OCI-M2 (cell line): ENCODE measurements around the gene MMS22L.
"Not testable (repeated sequence)": the region's sequence is repeated elsewhere in the genome, so short reads cannot be mapped to it uniquely, and the experiment has no call there.

Source experiments
- DNase-seq: peaks from one replicate; lab custom pipeline; 2025; ENCODE audit not compliant: unreplicated experiment; lab: John Stamatoyannopoulos, UW

Gene MMS22L

DNA sequence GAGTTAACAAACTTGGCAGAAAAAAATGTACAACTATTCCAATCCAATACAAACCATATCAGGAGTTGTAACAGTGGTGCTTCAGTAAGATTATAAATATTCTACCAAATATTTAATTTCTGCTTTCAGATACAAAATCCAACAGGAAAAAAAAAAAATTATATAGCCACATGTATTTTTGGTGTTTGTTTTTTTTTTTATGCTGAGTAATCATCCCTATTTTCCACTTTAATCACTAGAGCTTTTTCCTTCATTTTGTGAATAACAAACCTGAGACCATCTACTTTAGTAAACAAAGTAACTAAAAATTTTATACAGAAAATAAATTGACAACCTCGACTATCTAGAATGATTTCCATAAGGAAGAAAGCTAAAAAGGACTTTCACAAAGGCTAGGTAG lies 36.2 kb downstream of the MMS22L start:
- DNase-seq = no peak

DNA sequence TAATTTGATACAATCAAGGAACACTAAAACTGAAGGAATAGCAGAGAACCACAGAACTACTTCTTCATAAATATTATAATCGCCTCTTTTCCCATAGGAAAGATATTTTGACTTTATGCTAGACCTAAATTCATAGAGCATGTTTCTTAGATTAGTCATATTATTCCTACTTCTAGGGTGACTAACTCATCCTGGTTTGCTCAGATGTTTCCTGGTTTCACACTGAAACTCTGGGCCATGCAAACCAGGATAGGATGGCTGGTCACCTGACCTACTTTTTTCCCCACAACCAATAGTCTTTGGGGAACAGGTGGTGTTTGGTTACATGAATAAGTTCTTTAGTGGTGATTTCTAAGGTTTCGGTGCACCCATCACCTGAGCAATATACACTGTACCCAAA lies 42.8 kb downstream of the MMS22L start:
- DNase-seq = no peak

DNA sequence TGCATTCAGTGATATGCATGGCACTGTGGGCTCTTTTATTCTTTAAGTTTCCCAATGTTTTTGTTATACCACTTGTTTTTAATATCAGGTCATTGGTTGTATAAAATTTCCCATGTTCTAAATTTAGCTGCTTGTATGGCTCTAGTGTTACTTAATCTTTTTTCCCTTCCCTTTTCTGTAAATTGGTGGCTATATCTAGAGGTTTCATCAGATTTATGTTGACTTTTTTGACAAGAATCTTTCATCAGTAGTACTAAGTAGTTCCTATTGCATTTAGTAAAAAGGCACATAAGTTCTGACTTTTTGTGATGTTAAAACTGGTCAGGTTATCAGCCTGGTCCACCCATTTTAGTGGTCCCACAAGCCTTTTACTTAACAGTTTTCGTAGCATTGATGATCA lies 51.1 kb downstream of the MMS22L start:
- DNase-seq = no peak

DNA sequence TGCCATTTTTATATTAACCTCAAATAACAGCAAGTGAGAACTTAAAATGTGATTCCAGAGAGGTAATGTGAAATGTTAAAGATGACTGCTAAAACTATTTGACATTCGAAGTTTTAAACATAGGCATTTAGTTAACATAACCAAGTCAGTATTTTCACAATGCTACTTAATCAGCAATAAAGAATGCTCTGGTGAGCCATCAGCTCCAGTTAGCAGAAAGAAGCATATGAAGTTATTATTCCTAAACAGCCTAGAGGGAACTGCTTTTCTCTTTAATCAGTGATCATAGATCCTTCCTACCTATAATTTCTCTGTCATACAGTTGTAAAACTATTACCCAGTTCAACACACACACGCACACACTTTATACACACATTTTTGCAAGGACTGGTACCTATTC lies 60.1 kb downstream of the MMS22L start:
- DNase-seq = no peak

DNA sequence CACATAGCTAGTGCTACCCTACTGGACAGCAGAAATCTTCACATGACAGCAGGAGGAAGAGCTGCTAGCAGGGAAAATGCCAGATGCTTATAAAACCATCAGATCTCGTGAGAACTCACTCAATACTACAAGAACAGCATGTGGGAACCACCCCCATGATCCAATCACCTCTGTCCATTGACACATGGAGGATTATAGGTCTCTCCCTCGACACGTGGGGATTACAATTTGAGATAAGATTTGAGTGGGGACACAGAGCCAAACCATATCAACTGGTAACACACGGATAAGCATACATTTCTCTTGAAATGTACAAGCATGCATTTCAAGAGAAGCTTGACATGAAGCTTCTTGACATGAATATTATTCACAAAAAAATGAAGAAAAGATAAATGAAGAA lies 64.1 kb downstream of the MMS22L start:
- no peak for DNase-seq

DNA sequence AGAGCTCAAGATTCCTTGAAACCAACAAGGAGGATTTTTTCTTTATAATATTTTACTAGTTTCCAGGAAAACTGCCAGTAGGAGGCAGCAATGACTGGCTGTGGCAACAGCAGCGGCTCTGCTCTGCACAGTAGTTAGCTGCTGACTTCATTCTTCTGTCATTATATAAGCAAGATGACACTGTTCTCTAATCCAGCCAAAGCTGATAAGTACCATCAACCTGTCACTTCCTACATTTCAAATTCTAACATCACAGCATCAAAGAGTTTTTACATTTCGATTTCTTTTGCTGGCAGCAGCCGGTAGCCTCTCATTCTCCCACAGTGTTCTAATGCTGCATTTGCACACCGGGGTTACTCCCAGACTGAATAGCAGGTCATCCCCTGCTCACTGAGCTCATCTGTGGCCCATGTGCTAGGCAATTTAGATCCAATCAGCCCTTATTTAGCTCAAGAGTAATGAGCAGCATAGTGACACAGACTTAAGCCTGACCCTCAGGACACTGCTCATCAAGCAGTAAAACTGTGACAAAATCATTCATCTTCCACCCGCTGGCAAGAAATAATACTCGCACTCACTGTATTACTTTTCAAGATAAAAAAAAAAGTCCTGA lies 67.8 kb downstream of the MMS22L start:
- no peak for DNase-seq

DNA sequence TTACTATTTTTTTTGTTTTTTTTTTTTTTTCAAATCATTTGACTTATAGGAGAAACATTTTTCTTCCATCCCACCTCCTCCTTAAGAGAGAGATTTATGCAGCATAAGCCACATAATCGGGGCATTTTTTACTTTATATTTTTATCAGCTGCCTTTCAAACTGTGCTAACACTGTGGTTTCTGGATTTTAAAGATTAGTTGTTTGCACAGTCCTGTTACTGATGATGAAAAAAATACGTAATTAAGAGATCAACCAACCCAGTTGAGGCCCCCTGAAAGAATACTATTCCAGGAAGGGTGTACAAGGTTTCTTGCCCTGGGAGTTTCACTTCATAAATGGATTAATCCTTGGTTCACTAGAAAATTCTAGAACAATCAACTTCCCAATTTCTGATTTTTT lies 68.3 kb downstream of the MMS22L start:
- no peak for DNase-seq

DNA sequence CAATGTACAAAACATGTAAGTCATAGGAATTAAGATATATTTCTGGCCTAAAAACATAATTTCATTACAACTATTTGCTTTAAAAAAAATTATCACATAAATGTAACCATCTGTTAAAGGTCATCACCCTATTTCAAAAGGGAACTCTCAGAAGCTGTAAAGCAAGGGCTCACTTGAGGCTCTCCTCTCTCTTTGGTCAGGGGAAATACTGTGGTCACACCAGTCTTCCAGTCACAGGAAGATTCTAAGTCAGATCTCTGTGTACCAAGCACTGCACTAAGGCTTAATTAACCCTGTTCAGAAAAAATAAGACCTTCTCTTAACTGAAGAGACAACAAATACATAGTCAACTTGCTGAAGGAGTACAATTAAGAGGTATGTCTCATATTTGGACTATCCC lies 75.6 kb downstream of the MMS22L start:
- DNase-seq = no peak

DNA sequence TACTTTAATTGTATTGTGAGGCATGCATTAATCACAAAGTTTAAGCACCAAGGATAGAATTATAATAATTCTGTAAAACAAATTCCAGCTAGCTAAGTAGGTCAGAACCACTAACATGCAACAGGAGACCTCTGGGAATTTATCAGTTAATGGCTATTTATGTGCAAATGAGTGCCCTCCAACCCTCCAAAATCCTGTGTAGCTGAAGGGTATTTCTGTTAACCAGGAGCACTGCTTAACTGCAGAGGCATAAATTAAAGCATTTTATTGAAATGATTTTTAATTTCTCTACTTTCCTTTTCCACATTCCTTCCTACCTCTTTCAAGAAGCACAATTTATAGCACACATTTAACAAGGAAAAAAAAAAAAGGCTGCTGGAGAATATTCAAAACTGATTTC lies 77.0 kb downstream of the MMS22L start:
- no peak for DNase-seq

DNA sequence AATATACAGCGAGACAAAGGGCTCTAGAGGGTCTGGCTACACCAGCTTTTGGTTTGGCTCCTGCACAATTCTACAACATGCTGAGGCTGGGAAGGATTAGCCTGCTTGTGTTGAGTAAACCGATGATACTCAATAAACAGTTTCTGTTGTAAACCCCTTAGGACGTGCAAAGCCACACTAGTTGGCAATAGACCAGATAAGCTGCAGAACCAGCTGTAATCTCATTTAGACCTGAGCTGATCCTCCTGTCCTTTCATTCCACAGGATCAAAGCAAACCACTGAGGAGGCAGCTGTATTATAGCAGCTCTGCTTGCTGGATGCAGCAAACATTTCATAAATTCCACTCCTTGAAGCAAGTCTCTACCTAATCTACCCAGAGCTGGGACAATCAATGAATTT lies 79.7 kb downstream of the MMS22L start:
- no peak for DNase-seq

DNA sequence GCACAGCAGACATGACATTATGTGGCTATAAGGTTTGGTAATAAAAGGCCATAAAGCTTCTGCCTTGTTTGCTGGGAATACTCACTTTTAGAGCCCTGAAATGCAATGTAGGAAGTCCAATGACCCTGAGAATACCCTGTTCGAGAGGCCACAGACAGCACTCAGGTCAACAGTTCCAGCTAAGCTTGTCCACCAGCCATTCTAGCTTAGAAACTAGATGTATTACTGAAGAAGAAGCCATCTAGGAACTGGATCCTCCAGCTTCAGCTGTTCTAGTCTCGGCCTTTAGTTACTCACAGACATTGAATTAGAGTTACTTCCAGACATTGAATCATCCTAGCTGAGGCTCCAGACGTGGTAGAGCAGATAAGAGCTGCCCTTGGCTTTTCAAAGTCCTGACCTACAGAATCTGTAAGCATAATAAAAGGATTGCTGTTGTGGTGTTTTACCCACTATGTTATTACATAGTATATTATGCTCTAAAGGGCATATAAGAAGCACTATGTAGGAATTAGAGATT lies 84.9 kb downstream of the MMS22L start:
- no peak for DNase-seq

DNA sequence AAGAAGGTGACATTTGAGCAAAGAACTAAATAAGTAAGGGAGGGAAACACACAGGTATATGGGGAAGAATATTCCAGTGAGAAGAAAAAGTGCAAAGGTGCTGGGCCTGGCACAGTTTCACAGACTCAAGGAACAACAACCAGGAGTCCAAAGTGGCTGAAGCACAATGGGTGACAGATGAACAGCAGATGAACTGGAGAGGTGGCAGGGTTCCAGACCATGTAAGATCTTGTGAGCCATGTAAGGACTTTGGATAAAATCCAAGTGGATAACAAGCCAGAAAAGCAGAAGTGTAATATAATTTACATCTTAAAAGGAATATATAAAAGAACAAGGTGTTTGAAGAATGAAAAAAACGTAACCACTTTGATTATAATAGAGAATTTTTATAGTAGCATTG lies 87.9 kb downstream of the MMS22L start:
- DNase-seq = no peak

DNA sequence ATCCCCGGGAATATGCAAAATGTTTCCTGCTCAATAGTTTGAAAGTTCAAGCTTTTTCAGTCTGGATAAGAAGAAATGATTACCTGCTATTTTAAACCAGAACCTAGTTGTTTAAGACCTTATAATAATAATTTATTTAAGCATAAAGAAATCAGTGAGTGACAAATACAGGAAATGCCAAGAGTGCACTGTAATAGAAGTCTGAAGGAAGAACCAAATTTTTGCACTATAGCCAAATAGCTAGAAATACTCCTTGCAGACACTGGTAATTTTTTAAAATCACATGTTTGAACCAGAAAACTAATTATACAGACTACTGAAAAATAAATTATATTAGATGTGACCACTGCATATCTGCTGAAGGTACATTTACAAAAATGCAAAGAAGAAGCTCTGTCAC lies 93.2 kb downstream of the MMS22L start:
- no peak for DNase-seq

DNA sequence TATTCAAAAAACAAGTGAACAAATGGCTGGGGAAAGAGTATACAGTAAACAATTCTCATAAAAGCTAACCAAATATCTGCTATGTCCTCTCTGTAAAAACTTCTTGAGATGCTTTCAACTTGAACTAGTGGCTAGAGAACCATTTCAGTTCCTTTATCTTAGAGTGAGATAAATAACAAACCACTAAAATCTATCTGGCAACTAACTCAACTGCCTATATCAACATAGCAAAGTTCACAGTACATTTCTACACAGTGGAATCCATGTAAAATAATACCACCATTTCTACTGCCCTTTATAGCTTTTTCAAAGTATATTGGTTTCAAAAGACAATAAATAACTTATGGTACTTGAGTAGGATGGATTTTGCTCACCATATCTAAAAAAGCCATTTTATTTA lies 95.1 kb downstream of the MMS22L start:
- DNase-seq = no peak

DNA sequence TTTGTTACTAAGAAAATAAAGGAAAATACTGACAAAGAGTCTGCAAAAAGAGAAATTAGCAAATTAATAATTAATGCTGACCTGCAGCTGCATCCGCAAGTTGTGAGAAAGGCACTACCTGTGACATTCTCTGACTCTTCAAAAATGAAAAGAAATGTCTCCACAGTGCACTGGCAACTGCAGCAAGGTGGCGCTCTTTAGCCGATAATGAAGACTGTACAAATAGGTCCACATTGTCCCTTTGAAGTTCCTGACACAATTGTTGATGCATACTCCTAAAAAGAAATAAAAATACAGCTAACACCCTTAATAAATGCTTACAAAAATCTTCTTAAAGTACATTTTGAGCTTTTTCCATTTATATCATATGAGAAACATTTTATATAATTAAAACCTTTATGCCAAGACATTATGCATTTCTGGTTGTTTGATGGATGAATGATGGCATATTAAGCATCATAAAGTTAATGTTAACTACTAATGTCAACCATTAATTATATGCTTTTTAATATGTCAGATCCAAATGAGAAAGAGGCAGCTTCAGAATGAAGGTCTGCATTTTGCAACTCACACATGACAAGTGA lies 96.5 kb downstream of the MMS22L start:
- no peak for DNase-seq

DNA sequence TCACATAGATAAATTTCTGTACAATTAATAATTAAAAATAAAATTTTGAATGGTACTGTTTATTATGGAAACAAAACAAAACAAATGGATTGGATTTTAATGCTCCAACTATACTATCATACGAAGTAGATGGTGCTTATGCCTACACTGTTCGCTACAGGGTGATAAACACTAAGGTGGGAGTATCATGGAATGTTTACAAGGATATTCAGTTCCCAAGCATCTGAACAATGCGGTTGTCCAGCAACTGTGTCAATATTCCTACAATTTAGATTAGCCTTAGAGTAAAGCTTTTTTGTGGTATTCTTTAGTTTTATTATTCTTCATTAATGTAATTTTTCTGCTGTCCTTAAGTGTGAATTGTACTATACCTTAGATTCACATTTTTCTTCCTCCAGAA lies 105.1 kb downstream of the MMS22L start:
- no peak for DNase-seq

DNA sequence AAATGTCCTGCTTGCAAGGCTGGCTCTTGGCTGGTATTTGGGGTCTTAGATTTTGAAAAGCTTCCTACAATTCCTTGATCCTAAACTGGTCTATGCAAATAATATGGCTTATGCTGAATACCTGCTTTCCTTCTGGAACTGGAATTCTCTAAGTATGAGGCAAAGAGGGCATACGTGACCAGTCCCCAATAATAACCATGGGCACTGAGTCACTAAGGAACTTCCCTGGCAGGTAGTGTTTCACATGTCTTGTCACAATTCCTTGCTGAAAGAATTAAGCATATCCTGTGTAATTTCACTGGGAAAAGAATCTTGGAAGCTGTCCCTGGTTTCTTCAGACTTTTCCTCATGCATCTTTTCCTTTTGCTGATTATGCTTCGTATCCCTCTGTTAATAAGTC lies 106.5 kb downstream of the MMS22L start:
- no peak for DNase-seq

DNA sequence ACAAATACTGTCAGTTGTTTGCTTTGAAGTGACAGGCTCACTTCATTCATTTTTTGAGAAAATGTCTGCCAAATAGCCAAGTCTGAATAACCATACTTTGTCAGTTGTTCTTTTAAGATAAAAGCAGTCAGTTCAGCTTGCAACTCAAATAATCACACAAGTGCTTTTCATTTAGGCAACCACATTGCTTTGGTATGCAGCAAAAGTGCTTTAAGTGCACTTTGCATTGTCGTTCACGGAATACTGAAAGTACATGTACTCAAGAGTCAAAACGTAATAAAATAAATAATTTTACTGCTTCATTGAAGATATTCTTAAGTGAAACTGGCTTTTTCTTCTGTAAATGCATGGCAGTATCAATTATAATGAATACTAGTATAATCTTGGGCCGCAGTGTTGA lies 107.2 kb downstream of the MMS22L start:
- no peak for DNase-seq

DNA sequence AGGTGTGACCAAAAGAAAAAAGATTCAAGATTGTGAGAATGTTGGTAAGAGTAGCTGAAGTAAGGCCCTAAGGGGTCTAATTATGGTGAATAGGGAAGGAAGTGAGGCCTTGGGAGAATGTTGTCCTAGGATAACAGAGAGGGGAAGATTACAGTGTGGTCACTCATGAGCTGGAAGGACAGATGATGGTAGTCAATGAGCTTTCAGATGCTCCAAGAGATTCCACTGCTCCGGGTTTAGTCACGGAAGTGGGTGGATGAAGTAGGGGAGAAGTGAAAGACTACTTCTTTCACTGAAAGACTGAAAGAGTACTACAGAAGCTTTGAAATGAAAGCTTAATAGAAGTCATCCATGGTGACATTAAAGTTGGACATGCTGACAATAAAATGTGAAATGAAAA lies 108.5 kb downstream of the MMS22L start:
- DNase-seq = no peak

DNA sequence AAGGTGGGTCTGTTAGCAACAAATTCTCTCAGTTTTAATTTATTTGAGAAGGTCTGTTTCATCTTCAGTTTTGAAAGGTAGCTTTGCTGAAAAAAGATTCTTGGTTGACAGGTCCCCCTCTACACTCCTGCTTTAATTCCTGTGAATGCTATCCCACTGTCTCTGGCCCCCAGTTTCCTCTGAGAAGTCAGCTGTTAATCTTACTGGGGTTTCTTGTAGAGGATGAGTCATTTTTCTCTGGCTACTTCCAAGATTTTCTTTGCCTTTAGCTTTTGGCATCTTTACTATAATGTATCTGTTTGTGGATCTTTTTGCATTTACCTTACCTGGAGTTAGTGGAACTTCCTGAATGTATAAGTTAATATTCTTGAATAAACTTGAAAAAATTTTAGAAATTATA lies 122.7 kb downstream of the MMS22L start:
- DNase-seq = no peak

DNA sequence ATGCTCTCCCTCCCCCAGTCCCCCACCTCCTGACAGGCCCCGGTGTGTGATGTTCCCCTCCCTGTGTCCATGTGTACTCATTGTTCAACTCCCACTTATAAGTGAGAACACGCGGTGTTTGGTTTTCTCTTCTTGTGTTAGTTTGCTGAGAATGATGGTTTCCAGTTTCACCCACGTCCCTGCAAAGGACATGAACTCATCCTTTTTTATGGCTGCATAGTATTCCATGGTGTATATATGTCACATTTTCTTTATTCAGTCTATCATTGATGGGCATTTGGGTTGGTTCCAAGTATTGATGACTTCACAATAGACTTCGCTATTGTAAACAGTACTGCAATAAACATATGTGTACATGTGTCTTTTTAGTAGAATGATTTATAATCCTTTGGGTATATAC lies 127.6 kb downstream of the MMS22L start:
- DNase-seq = not testable (repeated sequence)

DNA sequence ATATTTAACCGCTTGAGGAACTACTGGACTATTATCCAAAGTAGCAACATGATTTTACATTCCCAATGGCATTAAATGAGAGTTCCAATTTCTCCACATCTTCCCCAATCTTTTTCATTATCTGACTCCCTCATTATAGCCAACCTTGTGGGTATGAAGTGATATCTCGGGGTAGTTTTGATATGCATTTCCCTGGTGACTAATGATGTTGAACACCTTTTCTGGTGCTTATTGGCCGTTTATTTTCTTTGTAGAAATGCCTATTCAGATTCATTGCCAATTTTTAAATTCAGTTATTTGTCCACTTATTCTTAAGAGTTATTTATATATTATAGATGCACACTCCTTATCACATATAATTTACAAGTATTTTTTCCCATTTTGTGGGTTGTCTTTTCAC lies 129.0 kb downstream of the MMS22L start:
- no peak for DNase-seq

DNA sequence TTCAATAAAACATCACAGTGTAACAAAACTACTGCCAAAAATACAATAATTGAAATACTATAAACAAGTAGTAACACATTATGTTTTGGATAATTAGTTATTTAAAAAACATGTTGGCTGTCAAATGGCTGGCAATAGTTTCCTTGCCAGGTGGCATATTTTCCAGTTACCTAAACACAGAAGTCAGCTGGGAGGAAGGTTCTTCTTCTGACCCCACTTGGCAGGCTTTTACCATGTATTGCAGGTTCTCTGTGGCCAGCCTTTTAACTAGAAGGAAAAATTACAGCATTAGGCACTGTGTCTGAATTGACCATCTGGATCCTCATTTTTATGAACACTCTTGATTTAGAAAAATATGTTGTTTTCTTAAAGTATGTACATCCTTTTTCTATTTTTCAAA lies 131.4 kb downstream of the MMS22L start:
- DNase-seq = no peak
